NCI-H2196 (cell line): ENCODE data around the gene TRAPPC3L.
A peak's percentile ranks its signal among the peaks of the same experiment; 100 is the strongest.

ENCODE experiments used
- DNase-seq: peaks from one replicate; lab custom pipeline; 2025; ENCODE audit not compliant: unreplicated experiment; lab: John Stamatoyannopoulos, UW

TRAPPC3L gene

GRCh38 chr6:116560130-116560529, 14.6 kb upstream of the TRAPPC3L start:
- DNase-seq, result no peak

GRCh38 chr6:116557893-116558292, 12.4 kb upstream of the TRAPPC3L start:
- DNase-seq, result peak; percentile 87

- no peak for DNase-seq
Observed at GRCh38 chr6:116556814-116557415, 11.4 kb upstream of the TRAPPC3L start.

- no peak for DNase-seq
Observed at GRCh38 chr6:116556065-116556464, 10.6 kb upstream of the TRAPPC3L start.

GRCh38 chr6:116553451-116553850, 8.0 kb upstream of the TRAPPC3L start, which contains the start of gene CALHM4:
TSS of gene CALHM4 (plus strand) at chr6:116553751. CDS start at chr6:116553794, 43 bp downstream.
- DNase-seq, result no peak

- DNase-seq, result no peak
Observed at GRCh38 chr6:116550796-116551195, 5.3 kb upstream of the TRAPPC3L start.

GRCh38 chr6:116547358-116547757, 1.9 kb upstream of the TRAPPC3L start:
- DNase-seq, result no peak

- DNase-seq, result no peak
Observed at GRCh38 chr6:116543149-116543548, 2.3 kb downstream of the TRAPPC3L start.

- DNase-seq, result no peak
Observed at GRCh38 chr6:116542426-116542825, 3.1 kb downstream of the TRAPPC3L start.

GRCh38 chr6:116536216-116536621, 9.3 kb downstream of the TRAPPC3L start:
- DNase-seq, result peak; percentile 77

- no peak for DNase-seq
Observed at GRCh38 chr6:116535109-116535508, 10.4 kb downstream of the TRAPPC3L start.

- no peak for DNase-seq
Observed at GRCh38 chr6:116533233-116533957, 12.1 kb downstream of the TRAPPC3L start.

GRCh38 chr6:116531675-116532570, 13.6 kb downstream of the TRAPPC3L start:
- peak; percentile 57 for DNase-seq

GRCh38 chr6:116530436-116530835, 15.0 kb downstream of the TRAPPC3L start:
- peak; percentile 49 for DNase-seq

GRCh38 chr6:116529466-116530290, 15.8 kb downstream of the TRAPPC3L start:
- DNase-seq, result no peak

- no peak for DNase-seq
Observed at GRCh38 chr6:116528780-116529179, 16.7 kb downstream of the TRAPPC3L start.

- DNase-seq, result no peak
Observed at GRCh38 chr6:116528133-116528532, 17.4 kb downstream of the TRAPPC3L start.

GRCh38 chr6:116524236-116524635, 21.2 kb downstream of the TRAPPC3L start:
- no peak for DNase-seq

- DNase-seq, result no peak
Observed at GRCh38 chr6:116522896-116523295, 22.6 kb downstream of the TRAPPC3L start.

GRCh38 chr6:116518621-116519368, 26.7 kb downstream of the TRAPPC3L start:
- DNase-seq, result peak; percentile 11
